K562 (cell line): Measurements from ENCODE around the gene CIAO2A. TPM values are rescaled to one million over a fixed set of nuclear protein-coding genes. Genes with fewer than 3 reads are reported as not detected.

ENCODE experiments used
- ATAC-seq: fragments of 200-7000 bp; cut with Tn5 transposase; 3 replicates; pipeline ENCODE4 v1.9.1; 2020; ENCODE audit warnings: moderate library complexity
- BruUV-seq: library from RNA; stranded (reverse); fragments of 400-500 nt; replicated peaks from 2 replicates; lab custom pipeline; 2021; lab: Mats Ljungman, UMichigan
- CTCF ChIA-PET: fragments of 300-600 bp; formaldehyde crosslinking; extraction: SDS; loops from one replicate; lab custom pipeline; 2021; ENCODE audit warnings: low intra/inter-chr PET ratio; lab: Yijun Ruan, JAX
- POLR2A ChIA-PET: fragments of 300-600, 350-650 bp; sonication (Branson Sonifier 250); formaldehyde crosslinking; extraction: SDS; loops from one replicate; lab custom pipeline; 2021; ENCODE audit warnings: antibody characterized with exemption, inconsistent platforms; lab: Yijun Ruan, JAX
- DNase-seq, 4 experiments: peaks; one replicate each; pipeline versions ENCODE4 v3.0.0 to v3.0.0-alpha.2; 2011 to 2018; ENCODE audit warnings: low spot score in 3 of 4, mixed read lengths in 3 of 4; ENCODE audit errors: extremely low read depth in 1 of 4
- FAIRE-seq: peaks from 2 replicates; lab custom pipeline; 2011; peaks lifted over from hg19 to GRCh38; lab: Jason Lieb, UNC
- H2AFZ ChIP-seq: 2 replicates; pipeline ENCODE4 v1.6.0; 2011; ENCODE audit warnings: low read depth, low read length, control low read depth, inconsistent platforms
- H3K27ac ChIP-seq: fragments of 200-600 bp; 3 replicates; pipeline ENCODE4 v1.8.0; 2011; ENCODE audit warnings: low read depth, mild to moderate bottlenecking, control low read depth, inconsistent platforms, low read length, moderate library complexity, mixed read lengths; ENCODE audit errors: extremely low read depth
- H3K27me3 ChIP-seq, 2 experiments: fragments of 300-600 bp in 1 of 2; 2 replicates in 1 of 2; 3 replicates in 1 of 2; pipeline versions ENCODE4 v1.6.0 to v1.8.0; 2011; ENCODE audit warnings: inconsistent platforms in 2 of 2, low read length in 2 of 2, mild to moderate bottlenecking in 1 of 2, mixed read lengths in 1 of 2, moderate library complexity in 1 of 2; ENCODE audit not compliant: control insufficient read depth in 2 of 2, insufficient read depth in 2 of 2
- H3K36me3 ChIP-seq: fragments of 300-600 bp; 3 replicates; pipeline ENCODE4 v1.8.0; 2011; ENCODE audit warnings: mild to moderate bottlenecking, low read length, inconsistent platforms; ENCODE audit not compliant: control insufficient read depth, insufficient read depth
- H3K4me1 ChIP-seq, 2 experiments: fragments of 200-600 bp in 1 of 2; replicated peaks in 1 of 2; 2 replicates in 1 of 2; 3 replicates in 1 of 2; pipeline versions ENCODE4 v1.5.1 to v1.8.0; 2011; ENCODE audit warnings: inconsistent platforms in 2 of 2, low read length in 2 of 2, mild to moderate bottlenecking in 1 of 2, mixed read lengths in 1 of 2, moderate library complexity in 1 of 2; ENCODE audit not compliant: control insufficient read depth in 2 of 2, insufficient read depth in 2 of 2
- H3K4me2 ChIP-seq: 2 replicates; pipeline ENCODE4 v1.6.1; 2011; ENCODE audit warnings: low read length, control low read depth, inconsistent platforms, mixed read lengths; ENCODE audit not compliant: insufficient read depth
- H3K4me3 ChIP-seq: fragments of 200-600 bp; sonication (generic), shearing (Covaris generic); 2 replicates; pipeline ENCODE4 v1.5.1; 2016; ENCODE audit warnings: control low read depth, inconsistent platforms
- H3K79me2 ChIP-seq: fragments of 200-600 bp; 3 replicates; pipeline ENCODE4 v1.8.0; 2011; ENCODE audit warnings: low read length, inconsistent platforms; ENCODE audit not compliant: control insufficient read depth, insufficient read depth
- H3K9ac ChIP-seq, 2 experiments: 2 replicates each; pipeline versions ENCODE4 v1.6.0 to v1.6.1; 2011; ENCODE audit warnings: low read depth in 2 of 2, low read length in 2 of 2, control low read depth in 1 of 2, inconsistent platforms in 1 of 2, mild to moderate bottlenecking in 1 of 2, mixed read lengths in 1 of 2; ENCODE audit not compliant: insufficient read depth in 1 of 2
- H3K9me1 ChIP-seq: one replicate; pipeline ENCODE4 v1.6.0; 2011; ENCODE audit warnings: inconsistent platforms, mild to moderate bottlenecking, low read length, moderate library complexity; ENCODE audit not compliant: control insufficient read depth, insufficient read depth
- H3K9me3 ChIP-seq: replicated peaks from 2 replicates; pipeline ENCODE4 v1.5.1; 2011; ENCODE audit warnings: low read depth, low read length, inconsistent platforms; ENCODE audit not compliant: control insufficient read depth, insufficient read depth
- H4K20me1 ChIP-seq: replicated peaks from 2 replicates; pipeline ENCODE4 v1.6.1; 2011; ENCODE audit warnings: low read length, inconsistent platforms, mixed read lengths; ENCODE audit not compliant: control insufficient read depth, insufficient read depth
- GTF2E2 ChIP-seq: fragments of 200-800 bp; sonication (Bioruptor generic); IDR thresholded peaks from 2 replicates; pipeline ENCODE4 v1.6.1; 2016; ENCODE audit warnings: missing genetic modification characterization, missing compliant biosample characterization
- MCM5 ChIP-seq: fragments of 450-650 bp; IDR thresholded peaks from 2 replicates; pipeline ENCODE4 v1.6.1; 2016; ENCODE audit warnings: low read depth
- ZNF274 ChIP-seq: IDR thresholded peaks from 2 replicates; pipeline ENCODE4 v1.6.1; 2011; ENCODE audit warnings: low read depth, mild to moderate bottlenecking, low read length, moderate library complexity, borderline replicate concordance
- WGBS: fragments of 100-300 bp; shearing (Covaris generic); methylation state at CpG from one replicate; pipeline ENCODE4 v1.1.6; 2016; ENCODE audit warnings: low coverage, mixed read lengths; ENCODE audit not compliant: insufficient coverage; ENCODE audit errors: missing lambda C conversion rate; 5-methylcytosine and 5-hydroxymethylcytosine counted together
- in situ Hi-C: fragments of 300-500 bp; cut with MboI; formaldehyde crosslinking; loops from 4 replicates; pipeline ENCODE4 v1.15.0; 2018; ENCODE audit warnings: inconsistent platforms, mixed read lengths
- intact Hi-C: fragments of 100-400 bp; cut with micrococcal nuclease; formaldehyde crosslinking; loops from 2 replicates; pipeline ENCODE4 v1.14.2; 2022
- polyA plus RNA-seq, 8 experiments: library from polyadenylated mRNA; depleted of rRNA in 4 of 8; stranded (reverse) in 5 of 8; unstranded in 3 of 8; fragments of >200 nt; fragmentation: Nextera tagmentation in 2 of 8; fragmentation: Illumina TruSeq in 1 of 8; extraction: Ambion mirVana in 2 of 8; extraction: Trizol in 1 of 8; gene quantifications; 2 replicates each; pipeline versions ENCODE4 v1.2.1 to v1.2.3, GENCODE V29; 2011 to 2014; ENCODE audit warnings: inconsistent platforms in 1 of 8, missing spikeins in 1 of 8
- total RNA-seq, 7 experiments: library from RNA; depleted of rRNA in 6 of 7; stranded (reverse); fragments of >200 nt in 6 of 7; fragmentation: Illumina TruSeq in 2 of 7; extraction: Trizol in 2 of 7; gene quantifications; 2 replicates each; pipeline versions ENCODE4 v1.2.1 to v1.2.3, GENCODE V29; 2011 to 2021; ENCODE audit warnings: low replicate concordance in 1 of 7
- TF ChIP-seq, protein P1 (sequence below): fragments of 450-650 bp; formaldehyde crosslinking; IDR thresholded peaks from 2 replicates; pipeline ENCODE4 v1.4.0; 2020; ENCODE audit warnings: mild to moderate bottlenecking, moderate library complexity
- TF ChIP-seq, protein P2 (sequence below): fragments of 450-650 bp; IDR thresholded peaks from 2 replicates; pipeline ENCODE4 v1.6.1; 2016; ENCODE audit warnings: low read depth

CIAO2A gene
- total and polyA plus RNA-seq, 9 of the 15 experiments (the other 6 are each of a cell fraction or from before 2014, with no cell fraction given): 161 to 429 (median 313) TPM

DNA sequence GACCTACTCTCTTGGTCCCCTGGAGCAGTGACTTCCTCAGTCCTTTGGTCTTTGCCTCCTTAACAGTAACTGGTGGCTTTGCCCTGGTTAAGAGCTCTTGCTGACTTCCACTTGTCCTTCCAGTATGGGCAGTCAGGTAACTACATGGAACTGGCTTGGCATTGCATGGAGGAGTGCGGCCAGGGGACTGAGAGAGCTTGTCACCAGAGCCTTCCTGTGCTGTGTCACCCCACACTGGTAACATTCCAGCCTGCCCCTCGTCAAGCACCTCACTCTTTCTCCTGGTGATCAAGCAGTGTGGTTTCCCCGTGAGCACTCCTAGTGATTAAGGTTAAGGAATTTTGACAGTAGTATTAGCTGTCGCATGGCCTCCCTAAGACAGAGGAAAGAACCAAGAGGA, 38.6 kb upstream of the CIAO2A start:
- no peak overlapping the region for H3K9ac ChIP-seq
- no peak overlapping the region for H3K4me3 ChIP-seq
- intact Hi-C loops: no loop called here
- no peak for ATAC-seq
- H3K9me1 ChIP-seq: no peaks in the 10 kb centered on the region
- in situ Hi-C loops: no loop called here
- WGBS: 84% methylated on average over 4 of the region's 4 CpGs
- TF ChIP-seq, protein P1, sequence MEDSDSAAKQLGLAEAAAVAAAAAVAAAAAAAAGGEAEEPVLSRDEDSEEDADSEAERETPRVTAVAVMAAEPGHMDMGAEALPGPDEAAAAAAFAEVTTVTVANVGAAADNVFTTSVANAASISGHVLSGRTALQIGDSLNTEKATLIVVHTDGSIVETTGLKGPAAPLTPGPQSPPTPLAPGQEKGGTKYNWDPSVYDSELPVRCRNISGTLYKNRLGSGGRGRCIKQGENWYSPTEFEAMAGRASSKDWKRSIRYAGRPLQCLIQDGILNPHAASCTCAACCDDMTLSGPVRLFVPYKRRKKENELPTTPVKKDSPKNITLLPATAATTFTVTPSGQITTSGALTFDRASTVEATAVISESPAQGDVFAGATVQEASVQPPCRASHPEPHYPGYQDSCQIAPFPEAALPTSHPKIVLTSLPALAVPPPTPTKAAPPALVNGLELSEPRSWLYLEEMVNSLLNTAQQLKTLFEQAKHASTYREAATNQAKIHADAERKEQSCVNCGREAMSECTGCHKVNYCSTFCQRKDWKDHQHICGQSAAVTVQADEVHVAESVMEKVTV (CRISPR knock-in tag): no peak
- no peak for TF ChIP-seq ZNF274
- no peak for TF ChIP-seq GTF2E2 (tag)
- no peak for TF ChIP-seq MCM5
- TF ChIP-seq, protein P2, sequence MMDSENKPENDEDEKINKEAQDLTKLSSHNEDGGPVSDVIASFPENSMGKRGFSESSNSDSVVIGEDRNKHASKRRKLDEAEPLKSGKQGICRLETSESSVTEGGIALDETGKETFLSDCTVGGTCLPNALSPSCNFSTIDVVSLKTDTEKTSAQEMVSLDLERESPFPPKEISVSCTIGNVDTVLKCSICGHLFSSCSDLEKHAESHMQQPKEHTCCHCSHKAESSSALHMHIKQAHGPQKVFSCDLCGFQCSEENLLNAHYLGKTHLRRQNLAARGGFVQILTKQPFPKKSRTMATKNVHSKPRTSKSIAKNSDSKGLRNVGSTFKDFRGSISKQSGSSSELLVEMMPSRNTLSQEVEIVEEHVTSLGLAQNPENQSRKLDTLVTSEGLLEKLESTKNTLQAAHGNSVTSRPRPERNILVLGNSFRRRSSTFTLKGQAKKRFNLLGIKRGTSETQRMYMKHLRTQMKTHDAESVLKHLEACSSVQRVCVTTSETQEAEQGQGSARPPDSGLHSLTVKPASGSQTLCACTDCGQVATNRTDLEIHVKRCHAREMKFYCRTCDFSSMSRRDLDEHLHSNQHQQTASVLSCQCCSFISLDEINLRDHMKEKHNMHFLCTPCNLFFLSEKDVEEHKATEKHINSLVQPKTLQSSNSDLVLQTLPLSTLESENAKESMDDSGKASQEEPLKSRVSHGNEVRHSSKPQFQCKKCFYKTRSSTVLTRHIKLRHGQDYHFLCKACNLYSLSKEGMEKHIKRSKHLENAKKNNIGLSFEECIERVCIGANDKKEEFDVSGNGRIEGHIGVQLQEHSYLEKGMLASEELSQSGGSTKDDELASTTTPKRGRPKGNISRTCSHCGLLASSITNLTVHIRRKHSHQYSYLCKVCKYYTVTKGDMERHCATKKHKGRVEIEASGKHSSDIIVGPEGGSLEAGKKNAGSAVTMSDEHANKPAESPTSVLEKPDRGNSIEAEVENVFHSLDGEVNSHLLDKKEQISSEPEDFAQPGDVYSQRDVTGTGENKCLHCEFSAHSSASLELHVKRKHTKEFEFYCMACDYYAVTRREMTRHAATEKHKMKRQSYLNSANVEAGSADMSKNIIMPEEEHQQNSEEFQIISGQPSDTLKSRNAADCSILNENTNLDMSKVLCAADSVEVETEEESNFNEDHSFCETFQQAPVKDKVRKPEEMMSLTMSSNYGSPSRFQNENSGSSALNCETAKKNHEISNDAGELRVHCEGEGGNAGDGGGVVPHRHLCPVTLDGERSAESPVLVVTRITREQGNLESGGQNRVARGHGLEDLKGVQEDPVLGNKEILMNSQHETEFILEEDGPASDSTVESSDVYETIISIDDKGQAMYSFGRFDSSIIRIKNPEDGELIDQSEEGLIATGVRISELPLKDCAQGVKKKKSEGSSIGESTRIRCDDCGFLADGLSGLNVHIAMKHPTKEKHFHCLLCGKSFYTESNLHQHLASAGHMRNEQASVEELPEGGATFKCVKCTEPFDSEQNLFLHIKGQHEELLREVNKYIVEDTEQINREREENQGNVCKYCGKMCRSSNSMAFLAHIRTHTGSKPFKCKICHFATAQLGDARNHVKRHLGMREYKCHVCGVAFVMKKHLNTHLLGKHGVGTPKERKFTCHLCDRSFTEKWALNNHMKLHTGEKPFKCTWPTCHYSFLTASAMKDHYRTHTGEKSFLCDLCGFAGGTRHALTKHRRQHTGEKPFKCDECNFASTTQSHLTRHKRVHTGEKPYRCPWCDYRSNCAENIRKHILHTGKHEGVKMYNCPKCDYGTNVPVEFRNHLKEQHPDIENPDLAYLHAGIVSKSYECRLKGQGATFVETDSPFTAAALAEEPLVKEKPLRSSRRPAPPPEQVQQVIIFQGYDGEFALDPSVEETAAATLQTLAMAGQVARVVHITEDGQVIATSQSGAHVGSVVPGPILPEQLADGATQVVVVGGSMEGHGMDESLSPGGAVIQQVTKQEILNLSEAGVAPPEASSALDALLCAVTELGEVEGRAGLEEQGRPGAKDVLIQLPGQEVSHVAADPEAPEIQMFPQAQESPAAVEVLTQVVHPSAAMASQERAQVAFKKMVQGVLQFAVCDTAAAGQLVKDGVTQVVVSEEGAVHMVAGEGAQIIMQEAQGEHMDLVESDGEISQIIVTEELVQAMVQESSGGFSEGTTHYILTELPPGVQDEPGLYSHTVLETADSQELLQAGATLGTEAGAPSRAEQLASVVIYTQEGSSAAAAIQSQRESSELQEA: no peak
- ChIA-PET CTCF (no interaction called here), POLR2A (interaction anchor here (0.7 to 5.9 kb wide), 4 partner anchors 9 to 19 kb away, joined by 3 to 34 read pairs (median 4); no protein-coding TSS in a partner anchor)
- H3K9me3 ChIP-seq: no peaks in the 10 kb centered on the region
- no TSS peak for BruUV-seq
- H3K36me3 ChIP-seq: peaks cover 90% of the 10 kb centered on the region
- no peak overlapping the region for H3K4me2 ChIP-seq
- DNase-seq: no peak
- no peaks in the 10 kb centered on the region; the same call in 1 of the 2 replicates for H4K20me1 ChIP-seq
- H2AFZ ChIP-seq: no peak overlapping the region
- no peak for FAIRE-seq
- H3K27me3 ChIP-seq: no peaks in the 10 kb centered on the region
- no peaks in the 10 kb centered on the region for H3K79me2 ChIP-seq
- H3K4me1 ChIP-seq: peaks cover 0 to 6% of the 10 kb centered on the region in 2 experiments; a peak in 1 of 5 replicates
- H3K27ac ChIP-seq: no peak overlapping the region
